NCI-H2029 treated with DMSO at 0.1 percent for 48 hours (cell line): ENCODE measurements around the gene DNAJC16.
"Not testable (repeated sequence)": the region's sequence is repeated elsewhere in the genome, so short reads cannot be mapped to it uniquely, and the experiment has no call there.

Source experiments
- DNase-seq: peaks from one replicate; lab custom pipeline; 2025; lab: John Stamatoyannopoulos, UW

DNAJC16 gene

GRCh38 chr1:15583016-15583706 is 56.5 kb downstream of the DNAJC16 start:
- DNase-seq, result no peak

- DNase-seq, result no peak
These were observed 58.1 kb downstream of the DNAJC16 start, which contains the start of gene AGMAT for GRCh38 chr1:15584489-15585363. Gene AGMAT, minus strand, starts transcription at chr1:15585051. Its CDS starts 84 bp downstream, at chr1:15584967.

DNA sequence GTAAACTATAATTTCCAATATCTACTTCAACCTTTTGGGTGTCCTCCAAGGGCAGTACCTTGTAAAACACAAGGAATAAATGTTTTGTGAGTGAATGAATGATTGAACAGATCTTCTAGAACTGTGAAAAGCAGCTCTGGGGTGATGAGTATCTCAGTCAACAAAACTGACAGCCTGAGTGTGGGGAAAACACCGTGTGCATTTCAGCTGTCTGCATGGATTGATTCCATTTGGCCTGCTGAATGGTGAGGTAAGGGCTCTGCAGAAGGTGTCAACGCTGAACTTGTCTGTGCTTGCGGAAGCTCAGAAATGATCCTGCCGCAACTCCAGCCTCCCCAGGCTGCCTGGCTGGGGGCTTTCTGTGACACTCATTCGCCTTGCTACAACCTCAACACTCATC is 65.6 kb downstream of the DNAJC16 start:
- DNase-seq, result no peak

DNA sequence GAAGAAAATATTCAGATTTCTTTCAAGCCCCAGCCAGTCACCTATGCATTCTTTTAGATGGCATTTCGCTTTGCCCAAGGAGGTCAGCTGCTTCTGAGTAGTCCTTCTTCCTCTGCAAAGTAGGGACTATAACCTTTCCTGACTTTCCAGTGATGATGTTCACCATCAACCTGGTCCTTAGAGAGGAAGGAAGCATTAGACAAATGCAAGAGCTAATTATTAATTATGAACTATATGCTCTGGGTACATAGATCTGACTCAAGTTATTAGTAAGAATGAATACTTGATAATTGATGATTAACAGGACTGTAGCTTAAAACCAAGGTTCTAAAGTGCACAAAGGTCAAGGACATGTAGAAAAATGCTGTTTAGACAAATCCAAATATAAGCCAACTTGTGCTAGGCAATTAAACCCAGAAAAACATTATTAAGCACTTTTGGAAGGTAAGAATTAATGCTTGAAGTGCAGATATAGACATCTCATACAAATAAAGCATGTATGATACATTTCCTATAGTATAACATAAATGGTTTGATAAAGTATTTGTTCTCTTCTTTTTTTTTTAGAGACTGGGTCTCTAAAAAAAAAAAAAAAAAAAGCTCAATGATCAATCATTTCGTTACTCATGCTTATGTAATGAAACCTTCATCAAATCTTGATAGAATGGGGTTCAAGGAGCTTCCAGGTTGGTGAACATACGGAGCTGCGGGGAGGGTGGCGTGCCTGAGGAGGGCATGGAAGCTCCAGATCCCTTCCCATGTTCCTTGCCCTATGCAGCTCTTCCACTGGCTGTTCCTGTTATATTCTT is 69.4 kb downstream of the DNAJC16 start:
- no peak for DNase-seq

GRCh38 chr1:15598436-15598835 is 71.8 kb downstream of the DNAJC16 start:
- DNase-seq, result no peak

DNA sequence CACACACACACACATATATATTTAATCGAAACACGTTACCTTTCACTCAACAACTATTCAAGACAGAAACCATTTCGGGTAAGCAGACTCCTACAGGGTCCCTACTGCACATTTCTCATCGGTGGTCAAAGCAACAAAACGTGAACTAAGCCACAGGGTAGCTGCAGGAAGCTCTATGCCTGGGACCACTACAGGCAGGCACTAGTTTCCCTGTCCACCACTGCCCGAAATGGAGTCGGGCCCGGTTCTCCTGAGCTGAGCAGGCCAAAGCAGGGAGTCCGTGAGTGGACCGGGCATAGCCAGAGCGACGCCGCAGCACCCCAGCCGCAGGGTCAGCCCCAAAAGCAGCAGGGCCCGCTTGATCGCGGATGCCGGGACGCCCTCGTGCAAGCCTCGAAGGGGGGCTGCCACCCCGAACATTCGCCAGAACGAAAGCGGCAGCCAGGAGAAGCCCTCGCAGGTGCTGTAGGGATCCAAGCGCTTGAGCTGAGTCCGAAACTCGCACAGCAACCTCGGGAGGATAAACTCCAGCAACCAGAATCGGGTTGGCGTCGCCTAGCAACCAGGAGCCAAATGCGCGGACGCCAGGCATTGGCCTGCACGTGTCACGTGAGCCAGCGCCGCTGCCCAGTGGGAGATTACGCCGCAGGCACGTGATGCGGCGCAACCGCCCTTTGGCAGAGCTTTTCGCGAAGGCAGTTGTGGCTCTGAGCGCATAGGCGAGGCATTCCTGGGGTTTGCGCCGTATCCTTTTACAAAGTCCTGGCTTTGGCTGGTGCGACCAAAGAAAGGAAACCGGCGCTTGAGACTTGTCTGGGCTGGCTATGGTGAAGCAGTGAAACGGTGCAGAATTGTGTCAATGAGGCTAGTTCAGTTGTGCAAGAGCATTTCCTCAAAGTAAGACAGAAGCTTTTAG is 76.7 kb downstream of the DNAJC16 start:
- peak; percentile 72 for DNase-seq

DNA sequence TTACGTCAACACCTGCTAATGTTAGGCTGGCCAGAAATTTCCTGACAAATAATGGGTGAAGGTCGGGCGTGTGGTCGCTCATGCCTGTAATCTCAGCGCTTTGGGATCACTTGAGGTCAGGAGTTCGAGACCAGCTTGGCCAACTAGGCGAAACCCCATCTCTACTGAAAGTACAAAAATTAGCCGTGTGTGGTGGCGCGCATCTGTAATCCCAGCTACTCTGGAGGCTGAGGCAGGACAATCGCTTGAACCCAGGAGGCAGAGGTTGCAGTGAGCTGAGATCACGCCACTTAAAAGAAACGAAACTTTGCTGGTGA is 77.3 kb downstream of the DNAJC16 start:
- not testable (repeated sequence) for DNase-seq

GRCh38 chr1:15604400-15604799 is 77.8 kb downstream of the DNAJC16 start:
- not testable (repeated sequence) for DNase-seq

- no peak for DNase-seq
These were observed 79.0 kb downstream of the DNAJC16 start for GRCh38 chr1:15605398-15606383.

- no peak for DNase-seq
These were observed 83.0 kb downstream of the DNAJC16 start for GRCh38 chr1:15609631-15610030.

- DNase-seq, result no peak
These were observed 83.5 kb downstream of the DNAJC16 start for GRCh38 chr1:15610167-15610566.

DNA sequence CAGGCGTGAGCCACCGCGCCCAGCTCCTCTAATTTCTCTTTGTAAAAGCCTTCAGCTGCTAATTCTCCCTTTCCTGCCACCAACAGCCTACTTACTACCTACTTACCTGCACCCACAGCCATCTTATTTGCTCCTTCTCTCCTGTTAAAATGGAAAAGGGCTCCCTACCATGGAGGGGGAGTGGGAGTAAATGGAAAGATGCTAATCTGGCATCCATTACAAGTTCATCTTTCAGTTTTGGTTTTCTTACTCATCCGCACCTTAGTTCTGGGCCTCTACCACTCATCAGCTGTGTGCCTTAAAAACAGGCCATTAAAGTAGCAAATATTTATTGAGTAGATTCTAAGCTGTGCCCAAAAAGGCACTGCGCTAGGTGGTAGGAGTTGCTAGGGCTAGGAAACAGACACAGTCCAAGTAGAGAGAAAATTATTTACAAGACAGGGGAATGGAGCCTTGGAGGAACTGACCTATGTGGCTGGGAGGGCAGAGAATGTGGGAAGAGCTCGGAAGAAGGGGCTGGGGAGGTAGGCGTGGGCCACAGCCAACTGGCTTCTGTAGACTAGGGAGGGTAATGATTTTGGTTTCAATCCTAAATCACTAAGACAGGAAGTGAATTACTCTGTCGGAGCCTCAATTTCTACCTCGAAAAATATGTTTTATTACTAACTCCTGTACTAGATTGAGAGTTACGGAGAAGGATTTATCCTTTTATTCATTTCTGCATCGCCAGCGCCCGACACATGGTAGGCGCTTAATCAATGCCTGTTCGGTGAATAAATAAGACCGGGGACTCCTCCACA is 89.9 kb downstream of the DNAJC16 start:
- no peak for DNase-seq

- DNase-seq, result peak; percentile 78
These were observed 90.8 kb downstream of the DNAJC16 start, which contains the start of gene DDI2 for GRCh38 chr1:15617173-15618076. Gene DDI2, plus strand, starts transcription at chr1:15617458. Its CDS starts 213 bp downstream, at chr1:15617671.

DNA sequence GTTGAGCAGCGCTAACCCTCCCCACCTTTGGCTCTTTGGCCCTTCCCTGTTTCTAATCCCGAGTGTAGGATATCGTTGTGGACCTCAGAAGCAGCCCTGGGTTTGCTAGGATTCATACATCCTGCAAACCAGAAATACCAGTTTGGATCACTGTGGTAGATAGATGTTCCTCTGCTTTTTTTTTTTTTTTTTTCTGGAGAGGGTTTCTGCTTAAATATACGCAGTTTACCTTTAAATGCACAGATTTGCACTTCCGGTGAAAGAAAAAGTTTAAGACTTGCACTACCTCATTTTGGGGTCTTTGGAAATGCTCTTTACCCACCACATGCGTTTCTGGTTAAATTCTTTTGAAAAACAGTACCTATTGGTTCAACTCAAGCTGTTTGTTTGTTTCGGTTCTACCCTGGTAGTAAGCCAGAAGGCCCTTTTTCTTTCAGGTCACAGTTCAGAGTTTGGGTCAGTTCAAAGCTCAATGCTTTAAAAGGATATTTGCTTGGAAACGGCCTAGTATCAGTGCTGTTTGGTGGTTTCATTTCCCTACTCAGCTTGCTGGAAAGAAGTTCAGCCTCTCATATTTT is 91.5 kb downstream of the DNAJC16 start:
- no peak for DNase-seq

- DNase-seq, result no peak
These were observed 92.2 kb downstream of the DNAJC16 start for GRCh38 chr1:15618655-15619525.

DNA sequence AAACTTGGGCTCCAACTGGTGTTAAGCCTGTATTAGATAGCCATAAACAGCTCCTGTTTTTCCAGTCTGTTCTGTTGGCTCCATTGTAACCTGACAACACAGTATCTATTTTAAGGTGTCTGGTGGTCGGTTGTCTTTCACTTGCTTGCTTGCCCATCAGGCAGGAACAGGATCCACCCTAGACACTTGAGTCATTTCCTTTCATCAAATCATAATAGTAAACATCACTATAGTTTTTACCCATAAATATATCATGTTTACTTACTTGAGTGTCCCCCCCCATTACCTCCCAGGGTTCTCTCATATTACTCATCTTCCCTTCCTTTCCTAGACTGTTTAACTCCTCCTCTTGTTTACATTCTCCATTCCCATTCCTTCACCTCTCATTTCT is 93.5 kb downstream of the DNAJC16 start:
- DNase-seq, result peak; percentile 52
